ENCODE data around the gene ZNF883. TPM values are rescaled to one million over a fixed set of nuclear protein-coding genes. Genes with fewer than 3 reads are reported as not detected.

Gene ZNF883
- total and polyA plus RNA-seq, 9 of the 15 experiments (the other 6 are each of a cell fraction or from before 2014, with no cell fraction given): 1.00 to 5.7 (median 3.7) TPM

DNA sequence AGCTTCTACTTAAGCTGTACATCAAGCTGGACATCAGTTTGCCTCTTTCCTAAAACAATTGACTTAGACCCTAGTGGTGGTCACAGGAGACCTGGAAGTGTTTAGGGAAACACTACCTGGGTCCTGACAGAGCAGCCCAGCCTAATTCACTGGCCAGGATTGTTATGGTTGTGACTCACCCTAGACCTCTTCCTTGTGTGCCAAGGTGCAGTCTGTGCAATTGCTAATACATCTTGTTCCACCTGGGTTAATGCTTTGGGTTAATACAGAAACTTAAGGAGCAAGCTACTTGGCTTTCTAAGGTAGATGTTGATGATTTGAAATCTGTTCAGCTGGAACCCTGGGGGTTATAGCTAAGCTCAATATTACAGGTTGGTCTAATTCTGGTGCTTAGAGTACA lies 72.6 kb downstream of the ZNF883 start:
- H3K4me2 ChIP-seq (ENCODE audit: insufficient read depth, low read length): no peak overlapping the region
- BruUV-seq (replicated peaks): no TSS peak
- H2AFZ ChIP-seq (ENCODE audit: low read depth, low read length): no peak overlapping the region
- peaks cover 2 to 7% of the 10 kb centered on the region in 2 experiments; a peak in 4 of 5 replicates for H3K27me3 ChIP-seq (ENCODE audit: control insufficient read depth in 2 of 2, insufficient read depth in 2 of 2, low read length in 2 of 2)
- ATAC-seq: no peak
- no peak for FAIRE-seq
- intact Hi-C loops (cut with micrococcal nuclease): no loop called here
- CTCF ChIA-PET (ENCODE audit: low intra/inter-chr PET ratio): no interaction called here
- in situ Hi-C loops (cut with MboI): no loop called here
- H3K9me3 ChIP-seq (replicated peaks; ENCODE audit: control insufficient read depth, insufficient read depth, low read depth, low read length): no peaks in the 10 kb centered on the region
- no peak overlapping the region for H3K4me3 ChIP-seq
- no peaks in the 10 kb centered on the region for H3K4me1 ChIP-seq (replicated peaks in 1 of 2; ENCODE audit: control insufficient read depth in 2 of 2, insufficient read depth in 2 of 2, low read length in 2 of 2)
- H3K27ac ChIP-seq (ENCODE audit: extremely low read depth, low read depth, low read length): no peak overlapping the region
- H3K9ac ChIP-seq (ENCODE audit: insufficient read depth in 1 of 2, low read depth in 2 of 2, low read length in 2 of 2): no peak overlapping the region
- no peaks in the 10 kb centered on the region for H4K20me1 ChIP-seq (replicated peaks; ENCODE audit: control insufficient read depth, insufficient read depth, low read length)
- no peak for DNase-seq (ENCODE audit: extremely low read depth in 1 of 4, low spot score in 3 of 4)
- no peaks in the 10 kb centered on the region for H3K79me2 ChIP-seq (ENCODE audit: control insufficient read depth, insufficient read depth, low read length)
- no peaks in the 10 kb centered on the region for H3K36me3 ChIP-seq (ENCODE audit: control insufficient read depth, insufficient read depth, low read length)
- H3K9me1 ChIP-seq (ENCODE audit: control insufficient read depth, insufficient read depth, low read length): no peaks in the 10 kb centered on the region
- POLR2A ChIA-PET: interaction anchor here (1.7 kb wide), 1 partner anchor 27 kb away, joined by 4 read pairs; no protein-coding TSS in a partner anchor
- TF ChIP-seq KHSRP (IDR thresholded peaks at IDR 0.05): no peak
- no peak for TF ChIP-seq CHD7 (IDR thresholded peaks at IDR 0.05; ENCODE audit: low read depth, low read length)
- no peak for TF ChIP-seq XRCC4 (IDR thresholded peaks at IDR 0.05; ENCODE audit: extremely low read depth, insufficient read depth, insufficient read length)
- no peak for TF ChIP-seq PYGO2 (tag; IDR thresholded peaks at IDR 0.05)
- no peak for TF ChIP-seq HIVEP1 (CRISPR knock-in tag; IDR thresholded peaks at IDR 0.05)
- TF ChIP-seq MEIS2 (IDR thresholded peaks at IDR 0.05; ENCODE audit: partially characterized antibody): no peak
- TF ChIP-seq EGR1 (conservative IDR thresholded peaks at IDR 0.05): no peak
- TF ChIP-seq FOXJ3 (CRISPR knock-in tag; IDR thresholded peaks at IDR 0.05): no peak
- no peak for TF ChIP-seq SP2 (IDR thresholded peaks at IDR 0.05; ENCODE audit: extremely low read depth, low read depth, low read length, poor library complexity, severe bottlenecking)
- no peak for TF ChIP-seq NFIX (CRISPR knock-in tag; IDR thresholded peaks at IDR 0.05; ENCODE audit: low read depth)
- TF ChIP-seq MEF2A (IDR thresholded peaks at IDR 0.05; ENCODE audit: control insufficient read depth, low read depth, low read length): no peak
- TF ChIP-seq TSC22D4 (tag; IDR thresholded peaks at IDR 0.05): no peak
- TF ChIP-seq ZBTB8A (IDR thresholded peaks at IDR 0.05; ENCODE audit: partially characterized antibody): no peak
- no peak for TF ChIP-seq ZNF584 (CRISPR knock-in tag; IDR thresholded peaks at IDR 0.05; ENCODE audit: low read depth)

Measured in K562 (cell line).